Spleen (tissue), 11 donors: ENCODE measurements around the gene HOXA5. TPM values are rescaled to one million over a fixed set of nuclear protein-coding genes. Genes with fewer than 3 reads are reported as not detected.

Source experiments
- DNase-seq: peaks from one replicate; pipeline ENCODE4 v3.0.0-alpha.2; 2020
- H3K27ac ChIP-seq, 8 donors: fragments of 200-600 bp; sonication (generic) in 7 of 8; 1 replicate in 4 of 8; 2 replicates in 4 of 8; pipeline versions ENCODE4 v1.5.0 to v1.8.0; 2016 to 2021; ENCODE audit warnings: inconsistent platforms in 4 of 8, mild to moderate bottlenecking in 4 of 8, moderate library complexity in 1 of 8
- H3K27me3 ChIP-seq, 7 donors: fragments of 200-600 bp; sonication (generic) in 6 of 7; replicated peaks in 1 of 7; 1 replicate in 4 of 7; 2 replicates in 3 of 7; pipeline versions ENCODE4 v1.5.0 to v1.8.0; 2016 to 2021; ENCODE audit warnings: inconsistent platforms in 3 of 7, mild to moderate bottlenecking in 1 of 7
- H3K36me3 ChIP-seq, 6 donors: fragments of 200-600 bp; sonication (generic) in 5 of 6; 1 replicate in 4 of 6; 2 replicates in 2 of 6; pipeline versions ENCODE4 v1.5.0 to v1.8.0; 2016 to 2021; ENCODE audit warnings: inconsistent platforms in 2 of 6
- H3K4me1 ChIP-seq, 6 donors: fragments of 200-600 bp; sonication (generic) in 5 of 6; 1 replicate in 3 of 6; 2 replicates in 3 of 6; pipeline versions ENCODE4 v1.5.0 to v1.8.0; 2016 to 2021; ENCODE audit warnings: inconsistent platforms in 3 of 6
- H3K4me3 ChIP-seq, 8 donors: fragments of 200-600 bp; sonication (generic) in 7 of 8; 1 replicate in 4 of 8; 2 replicates in 4 of 8; pipeline versions ENCODE4 v1.5.0 to v1.8.0; 2016 to 2021; ENCODE audit warnings: inconsistent platforms in 4 of 8, mild to moderate bottlenecking in 4 of 8, moderate library complexity in 2 of 8
- H3K9me3 ChIP-seq, 8 donors: fragments of 200-600 bp; sonication (generic) in 7 of 8; 1 replicate in 4 of 8; 2 replicates in 4 of 8; pipeline versions ENCODE4 v1.5.0 to v1.8.0; 2016 to 2021; ENCODE audit warnings: inconsistent platforms in 4 of 8
- CTCF ChIP-seq, 11 experiments: fragments of 200-600 bp in 7 of 11; fragments of 450-650 bp in 4 of 11; sonication (generic) in 4 of 11; IDR thresholded peaks in 8 of 11; conservative IDR thresholded peaks in 3 of 11; 1 replicate in 7 of 11; 2 replicates in 4 of 11; pipeline versions ENCODE4 v1.4.0 to v1.8.0; 2016 to 2021; ENCODE audit warnings: antibody characterized with exemption in 11 of 11, inconsistent platforms in 4 of 11, mild to moderate bottlenecking in 1 of 11
- POLR2A ChIP-seq, 3 donors: fragments of 450-650 bp; IDR thresholded peaks; one replicate each; pipeline ENCODE4 v1.5.1; 2017; ENCODE audit warnings: antibody characterized with exemption in 3 of 3, mild to moderate bottlenecking in 1 of 3
- POLR2AphosphoS5 ChIP-seq, 3 donors: sonication (generic); formaldehyde crosslinking; IDR thresholded peaks; one replicate each; pipeline ENCODE4 v1.5.1; 2017; ENCODE audit warnings: antibody characterized with exemption in 3 of 3
- WGBS, 5 donors: extraction: QIAGEN DNeasy Blood & Tissue Kit in 3 of 5; methylation state at CpG; one replicate each; pipeline versions ENCODE4 v1.1.5 to v1.1.7; 2013 to 2018; 5-methylcytosine and 5-hydroxymethylcytosine counted together
- intact Hi-C: fragments of 100-400 bp; cut with DNase I; formaldehyde crosslinking; loops from one replicate; pipeline ENCODE4 v1.15.0; 2023; ENCODE audit warnings: low total_unique reads
- polyA plus RNA-seq, 3 donors: library from polyadenylated mRNA; stranded (reverse); fragments of 200-250 nt; gene quantifications; one replicate each; pipeline ENCODE4 v1.2.1, GENCODE V29; 2013
- total RNA-seq, 7 donors: library from RNA; depleted of rRNA in 3 of 7; stranded (reverse); fragments of >200 nt in 3 of 7; fragmentation: NEBNext Ultra II Directional in 4 of 7; extraction: Animal tissue kit (Norgen Biotek cat#: 25700) in 4 of 7; gene quantifications; one replicate each; pipeline versions ENCODE4 v1.1.0 to v1.2.1, GENCODE V29; 2016 to 2021
- donor health status: healthy with polysubstance abuse.
- donor health status: DM: no; HTN: no; CAD: no; lungs with moderate emphysema.
- donor health status: DM: no; HTN: no; CAD: no.
- donor health status: Bipolar disorder and iron deficiency.
- donor health status: healthy.
- donor health status: DM: no; HTN: no; CAD: no.
- donor health status: DM: yes; HTN: yes; CAD: no.

Gene HOXA5
- total and polyA plus RNA-seq, 10 donors: 1.6 to 9.3 (median 3.3) TPM

- H3K4me3 ChIP-seq: no peak overlapping the region
- no peaks in the 10 kb centered on the region for H3K9me3 ChIP-seq
- no peaks in the 10 kb centered on the region for H3K36me3 ChIP-seq
- H3K27me3 ChIP-seq: peaks cover 0 to 14% (median 0%) of the 10 kb centered on the region in 7 donors
- H3K4me1 ChIP-seq: peaks cover 0 to 24% (median 3%) of the 10 kb centered on the region in 6 donors
- TF ChIP-seq POLR2A (IDR thresholded peaks at IDR 0.05): no peak
- TF ChIP-seq CTCF (IDR thresholded peaks at IDR 0.05 in 8 of 11, conservative IDR thresholded peaks at IDR 0.05 in 3 of 11): no peak
- H3K27ac ChIP-seq: no peak overlapping the region
- no peak for DNase-seq
- intact Hi-C loops: no loop called here
- 49 to 81% (median 69%) methylated on average over 2 of the region's 2 CpGs for WGBS, 5 donors
These were observed 15.4 kb downstream of the HOXA5 start for GRCh38 chr7:27128034-27128433.

DNA sequence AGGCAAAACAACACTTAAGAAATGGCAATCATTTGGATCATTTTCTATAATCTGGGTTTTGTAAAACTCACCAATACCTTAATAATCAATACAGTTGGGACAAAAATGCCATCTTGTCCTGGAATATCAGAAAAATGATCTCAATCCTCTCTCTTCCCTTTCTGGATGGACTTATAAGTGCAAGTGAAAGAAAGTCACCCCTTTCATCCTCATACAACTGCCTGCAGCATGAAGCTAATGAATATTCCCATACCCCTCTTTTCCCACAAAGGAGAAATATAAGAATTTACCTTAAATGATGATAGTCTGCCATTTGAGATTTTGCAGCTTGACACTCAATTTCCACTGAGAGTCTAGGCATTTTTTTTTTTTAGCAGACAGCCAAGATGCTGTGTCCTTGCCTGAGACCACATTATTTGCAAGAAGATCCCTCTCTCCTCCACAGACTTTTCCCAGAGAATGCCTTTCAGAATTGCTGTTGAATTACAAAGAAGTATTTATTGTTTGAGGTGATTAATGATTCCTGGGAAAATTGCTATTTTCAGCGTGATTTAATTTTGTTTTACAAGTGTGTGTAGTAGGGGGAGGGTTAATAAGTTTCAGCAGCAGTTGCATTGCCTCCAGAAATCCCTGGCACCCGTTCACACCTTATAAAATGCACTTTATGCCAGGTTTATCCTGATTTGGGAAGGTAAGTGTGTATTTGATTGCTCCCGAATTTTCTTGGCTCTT is 16.7 kb downstream of the HOXA5 start:
- Histone ChIP-seq H3K36me3 (no peaks in the 10 kb centered on the region), H3K4me3 (no peak overlapping the region), H3K9me3 (no peaks in the 10 kb centered on the region), H3K4me1 (peaks cover 0 to 26% (median 3%) of the 10 kb centered on the region in 6 donors), H3K27me3 (peaks cover 0 to 14% (median 0%) of the 10 kb centered on the region in 7 donors), H3K27ac (no peak overlapping the region)
- no peak for DNase-seq
- TF ChIP-seq CTCF (IDR thresholded peaks at IDR 0.05 in 8 of 11, conservative IDR thresholded peaks at IDR 0.05 in 3 of 11): no peak
- no peak for TF ChIP-seq POLR2AphosphoS5 (IDR thresholded peaks at IDR 0.05)
- no peak for TF ChIP-seq POLR2A (IDR thresholded peaks at IDR 0.05)
- WGBS, 5 donors: 70 to 85% (median 79%) methylated on average over 3 of the region's 3 CpGs
- intact Hi-C loops: no loop called here

GRCh38 chr7:27125986-27126394 is 17.5 kb downstream of the HOXA5 start:
- TF ChIP-seq CTCF (IDR thresholded peaks at IDR 0.05 in 8 of 11, conservative IDR thresholded peaks at IDR 0.05 in 3 of 11) (no peak), POLR2A (IDR thresholded peaks at IDR 0.05) (no peak), POLR2AphosphoS5 (IDR thresholded peaks at IDR 0.05) (no peak)
- Histone ChIP-seq H3K9me3 (no peaks in the 10 kb centered on the region), H3K4me1 (peaks cover 0 to 18% (median 0%) of the 10 kb centered on the region in 6 donors), H3K27ac (no peak overlapping the region), H3K36me3 (no peaks in the 10 kb centered on the region), H3K27me3 (peaks cover 0 to 10% (median 0%) of the 10 kb centered on the region in 7 donors), H3K4me3 (no peak overlapping the region)
- whole genome bisulfite sequencing, 5 donors: 73 to 80% (median 77%) methylated on average over 5 of the region's 5 CpGs
- no peak for DNase-seq
- intact Hi-C loops: no loop called here

DNA sequence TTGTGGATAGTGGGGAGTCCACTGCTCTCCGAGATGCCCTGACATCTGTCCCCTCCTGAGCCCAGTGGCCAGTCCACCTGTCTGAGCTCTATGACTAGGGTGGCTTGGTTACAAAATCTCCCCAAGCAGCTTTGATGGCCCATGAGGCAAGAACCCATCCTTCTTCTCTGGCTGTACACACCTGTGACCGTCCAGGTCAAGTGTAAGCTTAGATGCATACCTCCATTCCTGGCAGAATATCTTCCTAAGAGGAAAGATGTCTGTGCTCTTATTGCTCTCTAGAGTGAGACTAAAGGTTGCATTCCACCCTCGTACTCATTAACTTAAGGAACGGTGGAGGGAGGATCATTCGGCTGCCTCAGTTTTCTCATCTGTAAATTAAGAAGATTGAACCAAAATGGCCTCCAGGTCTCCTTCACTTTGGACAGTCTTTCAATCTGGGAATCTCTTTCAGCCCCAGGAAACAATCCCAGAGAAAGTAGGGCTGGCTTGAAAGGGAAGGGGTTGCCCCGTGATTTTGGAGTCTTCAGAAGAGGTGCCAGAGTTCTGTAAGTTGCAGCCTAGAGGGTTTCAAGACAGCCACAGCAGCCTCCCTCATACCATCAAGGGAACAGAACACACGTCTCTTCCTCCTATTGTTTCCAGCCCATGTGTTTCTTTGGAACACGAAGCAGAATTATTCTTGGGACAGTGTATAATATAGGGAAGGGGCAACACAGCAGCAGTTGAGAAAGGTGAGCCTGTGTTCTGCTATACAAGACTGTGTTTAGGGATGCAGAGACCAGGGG is 18.4 kb downstream of the HOXA5 start:
- no peak for DNase-seq
- 79 to 88% (median 86%) methylated on average over 8 of the region's 8 CpGs for WGBS, 5 donors
- Histone ChIP-seq H3K4me1 (peaks cover 0 to 26% (median 0%) of the 10 kb centered on the region in 6 donors), H3K36me3 (no peaks in the 10 kb centered on the region), H3K27me3 (peaks cover 0 to 10% (median 0%) of the 10 kb centered on the region in 7 donors), H3K4me3 (no peak overlapping the region), H3K27ac (no peak overlapping the region), H3K9me3 (no peaks in the 10 kb centered on the region)
- intact Hi-C loops: no loop called here
- no peak for TF ChIP-seq POLR2AphosphoS5 (IDR thresholded peaks at IDR 0.05)
- TF ChIP-seq CTCF (IDR thresholded peaks at IDR 0.05 in 8 of 11, conservative IDR thresholded peaks at IDR 0.05 in 3 of 11): no peak
- no peak for TF ChIP-seq POLR2A (IDR thresholded peaks at IDR 0.05)
